ENCODE data around the gene ELAVL1.
"Not testable (repeated sequence)": the region's sequence is repeated elsewhere in the genome, so short reads cannot be mapped to it uniquely, and the experiment has no call there.

ELAVL1 gene

DNA sequence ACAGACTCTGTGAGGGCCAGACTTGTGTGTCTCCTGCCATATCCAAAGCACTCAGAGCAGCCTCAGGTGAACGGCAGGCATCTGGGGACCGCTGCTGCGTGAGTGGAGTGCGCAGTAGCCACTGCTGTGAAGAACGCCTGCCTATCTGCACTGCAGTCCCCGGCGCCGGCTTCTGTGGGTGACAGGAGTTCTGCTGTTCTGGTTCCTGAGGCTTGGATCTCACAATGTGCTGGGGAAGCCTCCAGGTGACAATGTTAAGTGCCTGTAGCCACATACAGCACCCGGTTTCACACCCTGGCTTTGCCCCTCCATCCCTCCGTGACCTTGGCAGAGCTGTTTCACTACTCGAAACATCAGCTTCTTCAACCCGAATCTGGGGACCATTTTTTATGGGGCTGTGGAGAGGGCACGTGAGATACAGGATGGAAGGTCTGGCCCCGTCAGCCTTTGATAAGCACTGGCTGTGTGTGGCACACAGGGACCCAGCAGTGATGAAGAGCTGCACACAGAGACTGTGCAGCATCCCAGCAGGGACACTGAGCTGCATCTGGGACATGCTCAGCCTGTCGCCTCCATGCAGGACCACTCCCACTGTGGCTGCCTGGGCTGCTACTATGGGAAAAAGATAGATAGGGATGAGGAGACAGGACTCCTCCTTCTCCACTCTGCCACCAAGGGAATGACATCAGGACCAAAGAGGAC lies 28.3 kb downstream of the ELAVL1 start:
- no peak overlapping the region for H3K4me3 ChIP-seq (ENCODE audit: low read length)
- DNase-seq (ENCODE audit: low read depth, low spot score): no peak

DNA sequence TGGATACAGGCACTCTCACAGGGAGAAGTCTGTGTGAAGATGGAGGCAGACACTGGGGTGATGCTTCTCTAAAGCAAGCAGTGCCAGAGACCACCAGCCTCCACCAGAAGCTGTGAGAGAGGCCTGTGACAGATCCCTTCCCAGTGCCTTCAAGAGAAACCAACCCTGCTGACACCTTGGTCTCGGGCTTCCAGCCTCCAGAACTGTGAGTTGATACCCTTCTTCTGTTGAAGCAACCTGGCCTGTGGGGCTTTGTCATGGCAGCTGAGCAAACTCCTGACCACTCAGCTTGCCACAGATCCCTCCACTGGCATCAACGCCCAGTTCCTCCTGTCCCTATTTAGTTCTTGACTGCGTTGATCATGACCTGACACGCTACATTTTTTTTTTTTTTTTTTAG lies 29.0 kb downstream of the ELAVL1 start:
- H3K4me3 ChIP-seq (ENCODE audit: low read length): no peak overlapping the region
- DNase-seq (ENCODE audit: low read depth, low spot score): no peak

DNA sequence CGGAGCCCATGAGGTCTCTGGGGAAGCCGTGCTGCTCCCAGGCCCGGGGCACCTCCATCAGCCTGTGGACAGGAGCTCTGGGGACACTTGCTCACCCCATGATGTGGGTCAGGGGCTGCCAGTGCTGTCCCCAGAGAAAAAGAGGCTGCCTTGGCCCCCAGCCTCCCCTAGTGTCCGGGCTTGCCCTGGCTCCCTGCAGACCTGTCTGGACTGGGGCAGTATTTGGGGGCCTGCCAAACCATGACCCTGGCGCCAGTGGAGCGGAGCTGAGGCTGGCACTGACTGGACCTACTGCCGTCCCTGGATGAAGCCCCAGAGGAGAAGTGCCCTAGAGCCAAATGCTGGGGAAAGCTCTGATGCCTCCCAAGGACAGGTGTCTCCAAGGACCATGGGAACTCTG lies 30.4 kb downstream of the ELAVL1 start:
- DNase-seq (ENCODE audit: low read depth, low spot score): no peak
- H3K4me3 ChIP-seq (ENCODE audit: low read length): no peak overlapping the region

DNA sequence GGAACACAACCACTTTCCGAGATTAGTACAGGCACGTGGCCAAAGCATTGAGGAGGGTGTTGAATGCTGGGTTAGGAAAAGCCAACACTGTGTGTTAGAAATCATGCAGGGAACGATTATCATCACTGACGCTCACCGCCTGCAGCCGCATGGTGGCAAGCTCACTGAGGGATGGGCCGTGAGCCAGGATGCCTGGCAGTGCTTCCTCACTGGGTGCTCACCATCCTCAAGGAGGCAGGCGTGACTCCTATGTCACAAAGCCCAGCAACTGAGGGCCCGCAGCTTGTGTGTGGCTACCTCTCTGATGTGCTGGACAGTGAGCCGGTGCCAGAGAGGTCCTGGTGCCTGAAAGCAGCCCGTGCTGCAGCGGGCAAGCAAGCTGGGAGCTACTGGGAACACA lies 31.6 kb downstream of the ELAVL1 start:
- no peak for DNase-seq (ENCODE audit: low read depth, low spot score)
- no peak overlapping the region for H3K4me3 ChIP-seq (ENCODE audit: low read length)

DNA sequence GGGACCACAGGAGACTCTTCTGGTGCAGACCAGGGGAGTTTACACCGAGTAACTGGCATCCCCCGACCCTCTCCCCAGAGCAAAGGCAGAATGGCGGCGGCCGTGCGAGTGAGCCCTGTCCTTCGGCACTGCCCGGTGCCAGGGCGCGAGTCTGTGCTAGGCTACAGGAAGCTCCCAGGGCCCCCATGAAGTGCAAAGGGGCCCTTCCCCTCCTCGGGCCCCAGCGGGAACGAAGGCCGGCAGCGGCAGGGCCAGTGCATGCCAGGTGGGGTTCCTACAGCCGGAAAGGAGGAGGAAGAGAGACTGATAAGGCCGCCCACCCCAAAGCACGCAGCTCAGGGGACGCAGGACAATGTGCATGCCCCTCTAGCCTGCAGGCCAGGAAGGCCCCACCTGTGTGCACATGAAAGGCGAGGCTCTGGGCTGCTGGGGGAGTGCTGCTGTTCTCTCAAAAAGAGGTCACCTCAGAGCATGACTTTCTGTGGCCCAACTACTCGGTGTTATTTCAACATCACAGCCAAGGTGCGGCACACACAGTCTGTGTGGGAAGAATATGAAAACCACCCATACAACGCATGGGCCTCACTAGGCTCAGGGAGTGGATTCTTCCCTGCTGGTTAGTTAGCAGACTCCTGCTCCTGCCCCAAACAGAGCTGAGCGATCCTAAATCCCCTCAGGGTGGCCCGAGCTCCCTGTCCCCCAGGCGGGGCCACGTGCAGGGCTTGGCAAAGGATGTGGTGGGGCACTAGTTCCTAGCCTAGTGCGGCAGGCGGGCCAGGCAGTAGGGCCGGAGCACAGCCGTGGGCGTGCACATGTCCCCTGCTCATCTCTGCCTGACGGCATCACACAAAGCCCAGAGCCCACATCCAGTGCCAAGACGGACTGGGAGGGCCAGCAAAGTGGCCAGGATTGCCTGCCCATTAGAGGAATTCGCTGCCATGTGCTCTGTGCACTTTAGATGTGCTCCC lies 33.6 kb downstream of the ELAVL1 start:
- no peak for DNase-seq (ENCODE audit: low read depth, low spot score)
- H3K4me3 ChIP-seq (ENCODE audit: low read length): no peak overlapping the region

DNA sequence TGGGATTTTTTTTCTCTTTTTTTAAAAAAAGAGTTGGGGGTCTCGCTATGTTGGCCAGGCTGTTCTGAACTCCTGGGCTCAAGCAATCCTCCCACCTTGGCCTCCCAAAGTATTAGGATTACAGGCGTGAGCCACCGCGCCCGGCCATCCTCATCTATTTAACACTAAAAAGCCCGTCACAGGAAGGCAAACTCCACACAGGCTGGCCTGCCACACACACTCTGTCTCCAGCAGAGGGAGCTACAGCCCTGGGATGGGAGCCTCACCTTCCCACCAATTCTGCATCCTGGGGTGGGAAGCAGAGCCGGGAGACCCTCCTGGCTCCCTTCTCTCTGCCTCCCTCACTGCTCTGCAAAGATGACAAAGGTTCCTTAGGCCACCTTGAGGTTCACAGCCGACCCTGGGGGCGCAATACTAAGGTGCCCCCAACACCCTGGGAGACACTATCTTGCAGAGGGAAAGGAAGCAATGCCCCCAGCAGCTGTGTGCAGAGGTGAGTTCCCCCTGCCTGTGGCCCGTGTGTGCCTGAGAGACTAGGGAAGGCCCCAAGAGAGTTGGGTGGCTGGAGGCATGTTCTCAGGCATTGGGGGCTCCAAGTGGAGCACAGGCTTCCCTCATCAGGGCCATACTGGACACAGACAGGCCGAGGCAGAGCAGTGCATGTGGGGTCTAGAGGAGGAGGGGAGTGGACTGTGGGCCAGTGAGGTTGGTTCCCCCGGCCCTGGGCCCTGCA lies 34.6 kb downstream of the ELAVL1 start:
- no peak for DNase-seq (ENCODE audit: low read depth, low spot score)
- no peak overlapping the region for H3K4me3 ChIP-seq (ENCODE audit: low read length)

DNA sequence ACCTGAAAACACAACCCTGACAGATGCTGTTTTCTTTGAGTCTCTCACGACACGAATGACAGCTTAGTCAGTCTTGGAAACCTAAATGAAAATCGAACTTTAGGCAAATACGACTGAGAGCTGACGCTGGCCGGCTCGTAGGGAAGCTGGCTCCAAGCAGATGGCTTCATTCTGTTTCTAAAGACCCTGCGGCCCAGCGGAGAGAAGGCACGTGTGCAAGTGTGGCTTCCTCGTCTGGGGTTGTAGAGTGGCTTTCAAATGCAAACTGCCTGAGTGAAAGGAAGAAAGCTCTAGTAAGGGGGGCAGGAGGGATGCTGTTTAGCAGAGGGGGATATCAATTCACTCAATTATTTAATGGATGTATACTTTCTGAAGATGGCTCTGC lies 35.9 kb downstream of the ELAVL1 start:
- H3K4me3 ChIP-seq (ENCODE audit: low read length): no peak overlapping the region
- no peak for DNase-seq (ENCODE audit: low read depth, low spot score)

DNA sequence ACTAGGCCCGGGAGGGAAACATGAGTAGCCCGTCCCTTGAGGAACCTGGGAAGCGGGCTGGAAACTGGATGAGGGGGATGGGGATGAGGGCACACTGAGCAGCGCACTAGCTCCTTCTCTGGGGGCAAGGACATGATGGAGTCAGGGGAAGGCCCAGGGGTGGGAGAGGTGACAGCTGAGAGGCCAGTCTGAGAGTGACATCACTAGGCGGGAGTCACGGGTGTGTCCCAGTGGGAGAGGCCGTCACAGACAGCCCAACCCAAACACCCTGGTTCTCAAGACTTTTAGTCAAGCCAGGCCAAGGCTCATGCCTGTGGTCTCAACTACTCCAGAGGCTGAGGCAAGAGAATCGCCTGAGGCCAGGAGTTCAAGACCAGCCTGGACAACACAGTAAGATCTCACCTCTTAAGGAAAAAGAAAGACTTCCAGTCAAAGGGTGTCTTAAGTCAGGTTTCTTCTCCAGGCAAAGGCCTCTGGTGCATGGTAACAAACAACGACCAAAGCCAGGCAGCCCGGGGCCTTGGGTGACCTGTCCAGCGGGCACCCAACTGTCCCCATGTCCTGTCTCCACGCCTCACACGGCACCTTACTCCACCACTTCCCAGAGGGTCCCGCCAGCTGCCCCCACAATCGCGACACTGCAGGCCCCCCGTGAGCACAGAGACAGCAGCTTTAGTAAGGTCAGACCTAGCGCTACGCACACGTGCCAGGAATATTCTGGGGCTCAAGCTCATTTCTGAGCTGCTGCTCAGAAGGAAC lies 36.5 kb downstream of the ELAVL1 start:
- H3K4me3 ChIP-seq (ENCODE audit: low read length): no peak overlapping the region
- no peak for DNase-seq (ENCODE audit: low read depth, low spot score)

DNA sequence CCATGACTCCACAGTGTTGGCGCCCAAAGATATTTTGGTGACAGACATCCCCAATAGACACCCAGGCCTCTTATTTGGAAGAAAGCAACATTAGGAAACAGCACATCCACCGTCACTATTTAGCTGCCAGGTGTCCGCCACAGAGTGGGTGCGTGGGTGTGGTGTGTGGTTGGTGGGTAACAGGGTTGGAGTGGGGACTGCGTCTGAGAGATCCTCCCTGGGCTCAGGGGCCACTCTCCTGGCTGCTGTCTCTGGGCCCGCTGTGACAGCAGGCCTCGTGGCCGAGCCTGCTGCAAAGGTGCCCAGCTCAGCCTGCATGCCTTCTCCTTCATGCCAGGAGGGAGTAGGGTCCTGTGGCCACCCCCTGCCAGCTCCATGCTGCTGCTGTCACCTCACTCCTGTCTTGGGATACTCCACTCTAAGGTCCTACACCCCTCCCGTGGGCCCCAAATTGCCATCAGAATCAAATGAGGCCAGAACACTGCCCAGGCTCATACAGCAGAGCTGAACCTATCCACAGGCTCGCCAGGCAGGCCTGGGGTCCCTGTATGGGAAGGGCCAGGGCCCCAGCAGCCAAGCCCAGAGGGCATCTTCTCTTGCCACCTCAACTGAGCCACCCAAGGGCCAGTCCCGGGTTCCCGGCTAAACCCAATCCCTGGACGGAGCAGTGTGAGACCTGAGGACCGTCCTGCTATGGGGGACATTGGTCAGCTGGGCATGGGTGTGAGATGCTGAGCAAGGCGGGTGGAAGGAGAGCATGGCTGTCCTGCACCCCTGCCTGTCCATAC lies 37.2 kb downstream of the ELAVL1 start:
- no peak for DNase-seq (ENCODE audit: low read depth, low spot score)
- H3K4me3 ChIP-seq (ENCODE audit: low read length): no peak overlapping the region

DNA sequence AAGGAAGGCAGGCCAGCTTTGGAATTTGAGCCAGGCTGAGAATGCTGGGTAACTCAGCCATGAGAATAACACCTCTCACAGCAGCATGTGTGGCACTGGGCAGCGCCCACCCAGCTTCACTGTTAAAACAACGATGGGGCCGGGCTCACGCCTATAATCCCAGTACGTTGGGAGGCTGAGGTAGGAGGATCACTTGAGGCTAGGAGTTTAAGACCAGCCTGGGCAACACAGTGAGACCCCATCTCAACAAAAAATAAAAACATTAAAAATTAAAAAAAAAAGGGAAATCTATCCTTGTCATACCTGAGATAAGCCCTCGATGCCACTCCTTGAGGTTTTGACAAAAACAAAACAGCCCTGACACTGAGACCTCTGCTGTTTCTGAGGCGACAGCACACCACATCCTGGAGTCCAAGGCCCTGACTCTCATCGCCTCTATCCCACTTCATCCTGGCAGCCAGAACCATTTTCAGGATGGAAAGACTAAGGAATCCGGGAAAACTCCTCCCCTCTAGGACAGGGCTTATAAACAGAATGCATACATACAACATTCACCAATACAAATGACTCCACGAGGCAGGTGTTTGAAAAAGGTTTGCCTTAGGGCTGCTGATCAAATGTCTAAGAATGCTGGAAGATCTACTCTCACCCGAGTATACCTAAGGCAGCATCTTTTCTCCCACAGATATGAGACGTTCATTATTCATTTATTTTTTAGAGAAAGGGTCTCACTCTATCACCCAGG lies 39.3 kb downstream of the ELAVL1 start:
- H3K4me3 ChIP-seq (ENCODE audit: low read length): no peak overlapping the region
- DNase-seq (ENCODE audit: low read depth, low spot score): no peak

DNA sequence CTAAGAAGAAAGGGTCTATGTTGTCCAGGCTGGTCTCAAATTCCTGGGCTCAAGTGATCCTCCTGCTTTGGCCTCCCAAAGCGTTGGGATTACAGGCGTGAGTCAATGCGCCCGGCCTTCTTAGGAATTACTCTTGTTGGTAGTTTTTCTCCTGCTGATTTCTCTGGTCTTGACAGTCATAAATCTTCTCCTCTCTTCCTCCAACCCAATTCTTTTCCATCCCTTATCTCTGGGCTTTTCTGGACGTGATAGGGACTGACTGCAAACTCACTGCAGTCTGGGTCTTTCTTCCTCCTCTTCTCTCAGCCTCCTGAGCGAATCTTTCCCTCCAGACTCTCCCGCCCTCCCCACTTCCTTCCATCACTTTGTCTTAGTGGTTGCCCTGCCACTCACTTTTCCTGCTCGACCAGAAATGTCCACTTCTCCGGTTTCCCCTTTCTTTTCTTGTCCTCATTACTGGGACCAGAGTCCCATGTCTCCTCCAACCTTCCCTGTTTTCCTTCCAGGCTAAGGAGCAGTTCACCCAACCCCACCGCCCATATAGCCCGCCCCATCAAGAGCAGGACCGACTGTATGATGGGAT lies 40.1 kb downstream of the ELAVL1 start:
- DNase-seq (ENCODE audit: low read depth, low spot score): no peak
- no peak overlapping the region for H3K4me3 ChIP-seq (ENCODE audit: low read length)

DNA sequence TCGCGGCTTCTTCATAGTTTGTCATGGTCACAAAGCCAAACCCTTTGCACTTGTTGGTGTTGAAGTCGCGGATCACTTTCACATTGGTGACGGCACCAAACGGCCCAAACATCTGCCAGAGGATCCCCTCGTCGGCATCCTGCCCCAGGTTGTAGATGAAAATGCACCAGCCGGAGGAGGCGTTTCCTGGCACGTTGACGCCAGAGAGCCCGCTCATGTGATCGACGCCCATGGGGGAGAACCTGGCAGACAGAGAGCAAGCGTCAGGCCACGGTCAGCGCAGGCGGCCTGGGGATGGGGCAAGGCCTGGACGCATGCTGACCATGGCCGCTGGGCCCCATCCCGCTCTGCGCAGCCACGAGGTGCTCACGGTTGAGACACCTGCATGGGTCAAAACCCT lies 41.9 kb downstream of the ELAVL1 start:
- no peak overlapping the region for H3K4me3 ChIP-seq (ENCODE audit: low read length)
- no peak for DNase-seq (ENCODE audit: low read depth, low spot score)

DNA sequence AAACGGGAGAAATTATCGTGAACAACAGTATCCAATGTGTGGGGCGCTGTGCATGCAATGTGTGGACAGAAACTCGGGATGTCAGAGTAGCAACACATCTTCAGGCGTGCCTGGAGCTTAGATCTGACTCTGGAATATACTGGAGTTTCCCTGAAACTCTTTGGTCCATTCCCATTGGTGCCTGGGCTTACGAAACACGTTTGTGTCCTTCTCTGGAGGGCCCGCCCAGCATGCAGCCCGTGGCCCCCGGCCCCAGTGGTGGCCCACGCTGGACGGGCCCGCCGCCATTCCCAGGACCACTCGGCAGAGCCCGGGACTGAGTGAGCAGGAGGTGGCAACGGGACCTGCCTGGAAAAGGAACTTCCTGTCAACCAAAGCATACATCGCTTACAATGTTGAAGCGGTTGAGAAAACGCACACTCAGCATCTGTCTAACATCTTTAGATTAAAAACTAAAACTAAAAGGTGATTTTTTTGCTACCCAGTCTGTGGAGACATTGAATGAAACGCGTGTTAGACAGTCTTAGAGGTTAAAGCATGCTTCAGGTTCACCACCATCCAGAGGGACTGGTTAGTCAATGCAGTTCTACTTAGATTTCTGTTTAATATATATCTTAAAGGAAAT lies 42.7 kb downstream of the ELAVL1 start:
- DNase-seq (ENCODE audit: low read depth, low spot score): no peak
- no peak overlapping the region for H3K4me3 ChIP-seq (ENCODE audit: low read length)

DNA sequence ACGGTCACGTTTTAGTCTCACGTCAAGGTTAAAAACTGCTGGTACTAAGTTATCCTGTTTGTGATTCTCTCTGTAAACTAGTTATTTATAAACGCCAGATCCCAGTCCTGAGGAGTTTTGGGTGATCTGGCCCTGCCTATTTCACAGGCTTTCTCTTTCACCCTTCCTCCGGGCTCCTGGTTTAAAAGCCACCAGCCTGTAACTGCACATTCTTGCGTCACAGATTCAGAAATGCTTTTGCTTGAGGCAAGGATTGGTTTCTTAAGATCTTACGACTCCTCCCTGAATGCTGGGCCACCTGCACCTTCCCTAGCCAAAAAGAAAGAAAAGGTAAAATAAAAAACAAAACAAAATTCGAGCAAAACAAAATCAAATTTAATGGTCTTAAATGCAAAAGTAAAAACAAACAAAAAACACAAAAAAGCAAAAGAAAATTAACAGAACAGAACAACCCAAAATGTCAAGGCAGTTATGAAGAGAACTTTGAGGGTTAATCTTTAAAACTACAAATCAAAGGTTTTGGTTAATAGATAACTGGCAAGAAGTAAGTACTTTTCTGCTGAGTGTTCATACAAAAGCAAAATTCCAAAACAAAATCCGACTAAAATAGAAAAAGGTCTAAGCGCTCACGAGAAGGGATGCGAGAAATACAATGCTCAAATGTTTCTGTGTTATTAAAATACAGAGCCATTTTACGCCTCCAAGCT lies 43.4 kb downstream of the ELAVL1 start:
- H3K4me3 ChIP-seq (ENCODE audit: low read length): no peak overlapping the region
- no peak for DNase-seq (ENCODE audit: low read depth, low spot score)

DNA sequence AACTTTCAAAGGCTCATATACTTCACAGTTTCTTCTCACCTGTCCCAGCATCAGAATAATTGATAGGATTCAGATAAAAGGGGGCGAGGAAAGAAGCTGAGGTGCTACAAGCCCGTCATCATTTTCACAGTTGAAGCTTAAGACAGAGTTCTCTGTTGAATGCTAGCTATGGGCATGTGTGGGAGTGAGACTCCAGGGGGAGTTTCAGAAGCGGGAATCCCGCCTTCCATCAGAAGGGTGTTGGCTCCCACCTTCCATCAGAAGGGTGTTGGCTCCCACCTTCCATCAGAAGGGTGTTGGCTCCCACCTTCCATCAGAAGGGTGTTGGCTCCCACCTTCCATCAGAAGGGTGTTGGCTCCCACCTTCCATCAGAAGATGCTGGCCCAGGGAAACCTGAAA lies 44.4 kb downstream of the ELAVL1 start:
- DNase-seq (ENCODE audit: low read depth, low spot score); H3K4me3 ChIP-seq (ENCODE audit: low read length): not testable (repeated sequence)

DNA sequence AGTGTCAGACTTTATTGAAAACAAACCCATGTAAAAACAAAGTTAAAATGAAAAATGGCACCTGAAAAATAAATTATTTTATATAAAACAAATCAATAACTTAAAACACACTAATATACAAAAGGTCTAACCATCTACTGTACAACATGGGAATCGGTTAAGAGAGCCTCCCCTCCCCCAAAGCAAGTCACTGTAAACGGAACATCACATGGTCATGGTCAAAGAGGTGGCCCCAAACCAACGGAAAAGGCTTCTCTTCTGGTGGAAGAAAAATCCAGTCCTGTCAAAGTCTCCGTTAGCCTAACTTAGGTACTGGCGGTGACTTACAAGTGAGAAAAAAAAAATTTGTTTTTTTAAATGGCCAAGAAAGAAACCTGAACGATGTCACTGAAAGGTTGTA lies 46.2 kb downstream of the ELAVL1 start:
- no peak for DNase-seq (ENCODE audit: low read depth, low spot score)
- H3K4me3 ChIP-seq (ENCODE audit: low read length): no peak overlapping the region

Measured in Jurkat, Clone E6-1 (cell line).